ENCODE results near the gene LILRB4.
"Not testable (repeated sequence)": the region's sequence is repeated elsewhere in the genome, so short reads cannot be mapped to it uniquely, and the experiment has no call there.

LILRB4 gene

DNA sequence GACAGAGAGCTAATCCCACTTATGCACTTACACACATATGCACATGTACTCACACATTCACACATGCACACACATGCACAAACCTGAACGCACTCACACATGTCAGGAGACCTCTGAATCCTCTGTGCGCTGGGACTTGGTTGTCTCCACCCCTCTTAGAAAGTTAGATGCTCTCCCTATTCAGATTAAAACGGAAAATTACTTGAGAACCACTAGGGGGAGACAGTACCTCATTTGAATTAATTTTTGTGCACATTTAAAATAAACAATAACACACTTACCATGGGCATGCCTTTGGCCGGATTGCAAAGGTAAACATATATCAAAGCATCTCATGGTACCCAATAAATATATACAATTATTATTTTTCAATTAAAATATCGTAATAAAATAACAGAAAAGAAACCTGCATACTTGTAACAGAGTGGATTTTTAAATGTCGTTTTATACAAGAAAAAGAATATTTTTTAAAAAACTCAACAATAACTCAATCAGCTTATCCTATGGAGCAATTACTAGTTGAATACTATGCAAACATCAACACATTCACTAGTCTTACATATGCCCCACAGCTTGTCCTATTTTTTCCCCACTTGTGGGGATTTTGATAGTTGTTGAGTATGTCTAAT lies 9.5 kb upstream of the LILRB4 start:
- DNase-seq: no peak

DNA sequence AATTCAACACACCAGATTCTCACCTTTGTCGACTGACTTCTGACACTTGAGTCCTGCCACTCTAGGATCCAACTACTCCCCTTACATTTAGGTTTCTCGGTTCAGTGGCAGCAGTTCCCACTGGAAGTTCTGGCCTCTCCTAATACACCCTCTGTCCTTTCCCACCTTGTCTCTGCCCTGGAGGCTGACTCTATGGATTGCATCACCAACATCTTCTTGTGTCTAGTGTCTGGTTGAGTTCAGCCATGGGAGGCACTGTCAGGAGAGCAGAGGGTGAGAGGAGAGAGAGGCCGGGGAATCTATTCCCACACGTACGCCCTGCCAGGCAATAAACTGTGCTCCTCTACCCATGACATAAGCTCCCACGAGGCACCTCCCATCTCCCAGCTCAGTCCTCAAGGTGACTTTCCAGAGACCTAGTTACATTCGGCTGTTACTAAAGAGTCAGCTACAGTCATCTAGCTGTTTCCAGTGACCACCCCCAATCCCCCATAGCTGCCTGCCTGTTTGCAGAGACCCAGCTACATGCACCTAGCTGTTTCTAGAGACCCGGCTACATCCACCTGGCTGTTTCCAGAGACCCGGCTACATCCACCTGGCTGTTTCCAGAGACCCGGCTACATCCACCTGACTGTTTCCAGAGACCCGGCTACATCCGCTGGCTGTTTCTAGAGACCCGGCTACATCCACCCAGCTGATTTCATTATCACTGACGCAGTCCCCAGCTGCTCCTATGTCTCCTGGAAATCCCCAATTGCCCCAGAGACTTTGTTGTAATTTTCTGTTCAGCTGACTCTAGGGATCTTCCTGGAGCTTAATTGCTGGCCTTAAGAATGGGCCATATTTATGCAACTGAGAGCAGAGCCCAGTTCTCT lies 8.1 kb upstream of the LILRB4 start:
- no peak for DNase-seq

DNA sequence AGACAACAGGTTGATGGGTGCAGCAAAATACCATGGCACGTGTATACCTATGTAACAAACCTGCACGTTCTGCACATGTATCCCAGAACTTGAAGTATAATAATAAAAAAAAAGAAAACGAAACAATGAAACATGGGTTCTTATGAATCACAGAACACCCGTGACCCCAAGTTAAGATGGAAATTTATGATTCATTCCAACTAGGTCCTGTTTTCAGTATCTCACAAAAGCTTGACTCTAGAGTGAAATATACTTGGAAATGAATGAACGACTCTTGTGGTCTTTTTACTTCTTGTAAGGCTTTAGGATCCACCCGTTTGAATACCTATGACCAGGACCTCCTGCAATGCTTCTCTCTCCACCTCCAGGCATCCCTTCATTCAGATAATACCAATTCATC lies 3.5 kb upstream of the LILRB4 start:
- no peak for DNase-seq

DNA sequence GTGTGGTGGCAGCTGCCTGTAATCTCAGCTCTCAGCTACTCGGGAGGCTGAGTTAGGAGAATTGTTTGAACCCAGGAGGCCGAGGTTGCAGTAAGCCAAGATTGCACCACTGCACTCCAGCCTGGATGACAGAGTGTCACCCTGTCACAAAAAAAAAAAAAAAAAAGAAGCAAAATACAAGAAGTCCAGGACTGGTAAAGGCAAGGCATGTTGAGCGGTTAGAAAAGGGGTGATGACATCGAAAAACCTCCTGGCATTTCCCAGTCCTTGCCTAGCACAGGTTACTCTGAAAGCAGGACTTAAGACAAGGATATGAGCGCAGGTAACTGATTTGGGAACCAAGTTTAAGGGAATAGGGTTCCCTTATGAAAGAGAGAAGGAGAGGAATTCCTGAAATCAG lies 2.5 kb upstream of the LILRB4 start:
- DNase-seq: no peak

DNA sequence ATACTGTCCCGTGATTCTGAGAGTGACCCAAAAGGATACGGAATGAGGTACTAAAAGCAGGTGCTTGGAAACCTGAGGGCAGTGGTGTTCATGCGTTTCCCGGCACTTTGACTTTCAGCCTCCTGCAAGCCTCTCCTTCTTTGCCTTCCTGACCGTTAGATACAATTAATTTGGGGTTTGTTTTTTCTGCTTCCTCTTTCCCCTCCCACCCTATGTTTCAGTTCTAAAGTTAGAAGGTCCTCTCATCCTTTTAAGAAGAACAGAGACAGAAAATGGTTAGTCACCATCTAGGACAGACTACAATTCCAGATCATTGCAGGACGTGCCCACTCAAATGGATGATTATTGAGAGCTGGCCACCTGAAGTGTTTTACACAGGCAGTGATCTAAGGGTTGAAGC lies 1.8 kb upstream of the LILRB4 start:
- DNase-seq: no peak

DNA sequence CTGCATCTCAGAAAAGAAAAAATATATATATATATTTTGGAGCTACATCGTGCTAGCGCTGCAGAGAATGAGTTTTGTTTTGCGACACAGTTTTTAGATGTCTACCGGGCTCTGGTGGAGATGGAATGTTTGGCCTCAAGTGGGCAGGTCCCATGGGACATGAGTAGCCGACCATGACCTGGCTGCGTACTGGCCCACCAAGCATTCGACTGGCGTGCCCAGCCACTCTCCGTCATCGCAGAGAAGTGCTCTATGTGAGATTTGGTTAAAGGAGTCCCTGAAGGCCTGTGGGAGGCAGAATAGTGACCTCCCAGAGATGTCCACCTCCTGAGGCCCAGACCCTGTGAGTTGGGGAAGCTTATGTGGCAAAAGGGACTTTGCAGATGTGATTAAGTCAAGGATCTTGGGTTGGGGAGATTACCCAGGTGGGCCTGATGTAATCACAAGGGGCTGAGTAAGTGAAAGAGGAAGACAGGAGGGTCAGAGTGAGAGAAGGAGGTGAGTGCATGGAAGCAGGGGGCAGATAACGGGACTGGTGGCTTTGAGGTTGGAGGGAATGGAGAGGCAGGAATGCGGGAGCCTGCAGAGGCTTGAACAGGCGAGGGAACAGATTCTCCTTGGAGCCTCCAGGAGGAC lies 821 bp upstream of the LILRB4 start:
- no peak for DNase-seq

DNA sequence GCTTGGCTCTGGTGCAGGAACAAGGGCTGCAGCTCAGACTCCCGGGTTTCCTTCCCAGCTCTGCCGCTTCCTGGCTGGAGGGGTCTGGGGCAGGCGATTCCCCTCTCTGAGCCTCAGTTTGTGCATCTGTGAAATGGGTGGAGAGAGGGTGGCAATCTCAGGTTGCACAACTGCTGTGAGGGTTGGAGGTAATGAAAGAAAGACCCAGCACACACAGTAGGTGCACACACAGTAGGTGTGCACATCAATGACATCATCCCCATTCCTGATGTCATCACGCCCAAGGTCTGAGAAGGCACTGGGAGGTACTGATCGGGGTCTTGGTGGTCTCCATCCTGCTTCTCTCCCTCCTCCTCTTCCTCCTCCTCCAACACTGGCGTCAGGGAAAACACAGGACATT lies 2.7 kb downstream of the LILRB4 start:
- DNase-seq: no peak

DNA sequence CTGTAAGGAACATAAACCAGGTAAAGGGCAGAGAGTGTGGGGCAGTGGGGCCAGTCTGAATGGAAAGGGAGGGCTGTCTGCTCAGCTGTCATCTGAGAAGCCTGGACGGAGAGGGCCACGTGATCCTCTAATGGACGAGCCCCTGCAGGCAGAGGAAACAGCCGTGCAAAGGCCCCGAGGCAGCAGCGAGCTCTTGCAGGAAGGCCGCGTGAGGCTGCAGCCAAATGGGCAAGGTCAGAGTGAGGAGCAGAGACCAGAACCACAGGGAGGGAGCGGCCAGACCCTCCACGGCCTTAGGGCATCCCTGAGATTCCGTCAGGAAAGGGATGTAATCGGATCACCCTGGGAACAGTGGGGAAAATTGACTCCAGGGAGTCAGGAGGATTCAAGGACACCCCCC lies 4.4 kb downstream of the LILRB4 start:
- DNase-seq: no peak

DNA sequence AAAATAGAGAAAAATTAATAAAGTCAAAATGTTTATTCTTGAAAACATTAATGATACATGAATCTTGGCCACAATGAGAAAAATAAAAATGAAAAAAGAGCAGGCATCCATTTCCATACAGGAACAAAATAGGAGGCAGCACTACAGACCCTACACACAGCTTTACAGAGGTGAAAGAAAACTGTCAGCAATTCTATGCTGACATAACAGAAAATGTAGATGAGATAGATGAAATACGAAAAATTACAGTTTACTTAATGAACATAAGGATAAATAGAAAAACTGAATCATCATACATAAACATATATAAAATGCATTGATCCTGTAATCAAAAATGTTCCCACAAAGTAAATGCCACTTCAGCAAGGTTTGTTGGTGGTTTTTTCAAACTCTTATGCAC lies 5.6 kb downstream of the LILRB4 start:
- no peak for DNase-seq

DNA sequence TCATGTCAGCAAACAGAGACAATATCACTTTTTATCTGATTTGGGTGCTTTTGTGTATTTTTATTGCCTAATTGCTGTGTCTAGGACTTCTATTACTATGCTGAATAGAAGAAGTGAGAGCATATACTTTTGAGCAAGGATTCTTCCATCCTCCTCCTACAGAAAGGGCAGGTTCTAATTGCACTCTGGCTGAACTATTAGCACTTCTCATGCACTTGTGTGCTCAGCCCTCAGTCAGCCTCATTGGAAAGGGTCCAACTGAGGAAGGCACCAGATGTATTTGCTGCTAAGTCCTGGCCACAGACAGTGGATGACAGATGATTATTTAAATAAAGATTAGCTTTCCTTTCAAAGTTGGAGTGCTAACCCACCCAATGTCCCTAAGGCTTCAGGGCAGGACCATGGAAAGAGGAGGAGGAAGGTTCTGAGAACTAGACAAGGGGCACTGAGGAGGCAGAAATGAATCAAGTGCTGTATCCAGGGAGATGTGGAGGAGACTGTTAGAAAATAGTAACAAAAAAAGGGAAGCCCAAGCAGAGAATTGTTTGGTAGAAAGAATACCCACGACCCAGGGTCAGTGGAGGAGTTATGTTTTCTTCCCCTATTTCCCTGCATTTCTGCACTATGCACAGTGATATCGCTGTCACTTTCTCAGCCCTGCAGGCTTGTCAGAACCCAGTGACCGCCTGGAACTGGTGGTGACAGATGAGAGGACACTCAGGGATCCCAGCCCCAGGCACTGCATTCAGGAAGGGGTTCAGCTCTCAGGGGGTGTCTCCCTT lies 8.0 kb downstream of the LILRB4 start:
- no peak for DNase-seq

DNA sequence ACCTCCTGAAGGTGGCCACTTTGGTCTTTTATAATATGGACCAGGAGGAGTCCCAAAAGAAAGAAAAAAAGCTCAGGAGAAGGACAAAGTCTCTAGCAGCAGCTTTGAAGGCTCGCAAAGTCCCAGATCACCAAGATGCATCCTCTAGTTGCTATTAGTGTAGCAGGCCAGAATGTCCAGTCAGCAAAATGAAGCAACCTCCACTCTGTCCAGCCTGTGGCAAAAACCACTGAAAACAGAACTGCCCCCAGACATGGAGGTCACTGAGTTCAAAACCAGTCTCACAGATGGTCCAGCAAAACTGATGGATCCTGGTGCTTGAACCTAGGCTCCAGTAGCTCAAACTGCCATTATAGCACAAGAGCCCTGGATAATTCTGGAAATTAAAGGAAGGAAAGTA lies 10.4 kb downstream of the LILRB4 start:
- no peak for DNase-seq

DNA sequence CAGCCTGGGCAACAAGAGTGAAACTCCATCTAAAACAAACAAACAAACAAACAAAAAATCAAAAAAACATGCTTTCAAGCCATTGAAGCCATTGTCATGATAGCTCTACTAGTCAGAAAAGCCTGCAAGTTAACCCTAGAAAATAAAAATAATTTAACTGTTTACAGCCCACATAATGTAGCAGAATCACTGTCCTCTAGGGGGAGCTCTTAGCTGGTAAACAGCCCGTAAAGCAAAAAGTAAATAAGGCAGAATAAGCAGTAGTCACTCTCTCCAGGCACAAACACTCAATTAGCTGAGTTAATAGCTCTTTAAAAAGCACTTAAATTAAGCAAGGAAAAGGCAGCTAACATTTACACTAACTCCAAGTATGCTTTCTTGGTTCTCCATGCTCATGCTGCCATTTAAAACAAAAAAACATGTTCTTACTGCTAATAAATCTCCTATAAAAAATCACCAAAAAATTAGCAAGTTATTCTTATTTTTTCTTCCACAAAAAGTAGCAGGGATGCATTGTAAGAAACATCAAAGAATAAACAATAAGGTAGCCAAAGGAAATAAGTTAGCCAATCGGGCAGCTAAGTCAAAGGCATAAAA lies 11.3 kb downstream of the LILRB4 start:
- DNase-seq: no peak

DNA sequence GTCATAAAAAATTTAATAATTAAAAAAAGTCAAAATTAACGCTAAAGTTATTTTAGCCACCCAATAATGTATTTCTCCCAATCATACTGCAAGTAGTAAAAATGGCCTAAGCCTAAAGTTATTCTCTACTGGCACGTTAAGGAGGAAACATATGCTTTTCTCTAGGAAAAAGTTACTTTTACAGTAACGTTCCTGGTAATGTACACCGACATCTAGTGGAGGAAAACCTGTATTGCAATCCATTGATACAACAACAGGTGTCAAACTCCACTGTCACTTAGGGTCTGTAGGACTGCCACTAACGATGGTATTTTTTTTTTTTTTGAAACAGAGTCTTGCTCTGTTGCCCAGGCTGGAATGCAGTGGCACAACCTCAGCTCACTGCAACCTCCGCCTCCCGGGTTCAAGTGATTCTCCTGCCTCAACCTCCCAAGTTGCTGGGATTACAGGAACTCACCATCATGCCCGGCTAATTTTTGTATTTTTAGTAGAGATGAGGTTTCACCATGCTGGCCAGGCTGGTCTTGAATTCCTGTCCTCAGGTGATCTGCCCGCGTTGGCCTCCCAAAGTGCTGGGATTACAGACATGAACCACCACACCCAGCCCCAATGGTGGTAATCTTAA lies 13.5 kb downstream of the LILRB4 start:
- DNase-seq: not testable (repeated sequence)

DNA sequence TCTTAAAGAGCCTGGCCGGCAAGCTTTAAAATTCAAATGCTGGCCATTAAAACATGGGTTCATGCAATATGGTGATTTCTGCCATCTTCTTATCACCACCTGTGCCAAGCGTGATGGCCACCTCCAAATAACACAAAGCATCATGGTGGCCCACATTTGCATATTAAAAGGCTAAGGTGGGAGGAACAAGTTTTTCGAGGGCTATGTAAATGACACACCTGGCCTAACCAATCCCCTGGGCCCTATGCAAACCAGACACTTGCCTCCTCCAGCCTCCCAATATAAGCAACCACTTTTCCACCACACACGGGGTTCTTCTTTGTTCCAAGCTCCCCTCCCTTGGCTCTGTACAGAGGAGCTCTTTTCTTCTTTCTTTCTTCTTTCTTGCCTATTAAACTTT lies 14.4 kb downstream of the LILRB4 start:
- no peak for DNase-seq

DNA sequence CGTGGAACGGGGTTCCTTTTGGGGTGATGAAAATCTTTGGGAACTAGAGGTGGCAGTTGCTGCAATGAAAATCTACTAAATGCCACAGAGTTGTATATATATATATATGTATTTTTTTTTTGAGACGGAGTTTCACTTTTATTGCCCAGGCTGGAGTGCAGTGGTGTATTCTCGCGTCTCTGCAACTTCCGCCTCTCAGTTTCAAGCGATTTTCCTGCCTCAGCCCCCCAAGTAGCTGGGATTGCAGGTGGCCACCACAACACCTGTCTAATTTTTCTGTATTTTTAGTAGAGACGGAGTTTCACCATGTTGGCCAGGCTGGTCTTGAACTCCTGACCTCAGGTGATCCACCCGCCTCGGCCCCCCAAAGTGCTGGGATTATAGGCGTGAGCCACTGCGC lies 18.8 kb downstream of the LILRB4 start:
- DNase-seq: not testable (repeated sequence)

DNA sequence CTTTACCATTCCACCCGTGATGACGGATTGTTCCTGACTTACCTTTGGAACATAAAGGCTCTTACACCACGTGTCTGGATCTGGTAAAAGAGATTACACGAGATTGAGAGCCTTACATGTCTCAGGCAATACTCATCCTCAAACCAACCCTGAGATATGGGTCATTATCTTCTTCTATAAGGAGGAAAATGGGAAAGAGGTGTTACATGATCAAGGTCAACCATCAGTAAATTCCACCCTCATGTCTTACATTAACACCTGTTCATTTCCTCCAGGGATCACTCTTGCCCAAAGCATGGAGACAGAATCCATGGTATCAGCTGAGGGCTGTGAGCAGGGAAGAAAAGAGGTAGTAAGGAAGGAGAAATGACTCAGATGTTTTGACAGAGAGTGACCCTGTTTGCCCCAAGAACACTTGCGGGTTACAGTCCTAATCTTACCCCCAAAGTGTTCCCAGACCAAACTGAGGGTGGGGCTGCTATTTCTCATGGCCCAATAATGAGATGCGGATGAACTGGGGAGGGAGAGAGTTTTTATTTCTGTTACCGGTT lies 19.6 kb downstream of the LILRB4 start:
- DNase-seq: no peak

DNA sequence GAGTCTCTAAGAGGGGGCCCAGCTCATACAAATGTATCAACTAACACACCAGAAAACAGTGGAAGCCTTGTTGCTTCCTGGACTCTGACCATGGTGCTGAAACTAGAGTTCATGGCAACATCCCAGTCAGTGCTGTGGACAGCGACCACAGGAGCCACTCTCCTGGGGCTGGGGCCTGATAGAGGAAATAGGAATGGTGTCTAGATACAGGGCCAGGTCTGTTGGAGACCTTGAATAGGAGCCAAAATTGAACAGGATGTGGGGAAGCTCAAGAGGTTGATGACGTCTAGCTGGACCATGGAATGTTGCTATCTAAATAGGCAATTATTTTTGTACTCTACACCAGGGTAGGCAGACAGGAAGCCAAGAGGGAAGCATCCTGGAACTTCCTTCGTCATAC lies 21.7 kb downstream of the LILRB4 start:
- no peak for DNase-seq

DNA sequence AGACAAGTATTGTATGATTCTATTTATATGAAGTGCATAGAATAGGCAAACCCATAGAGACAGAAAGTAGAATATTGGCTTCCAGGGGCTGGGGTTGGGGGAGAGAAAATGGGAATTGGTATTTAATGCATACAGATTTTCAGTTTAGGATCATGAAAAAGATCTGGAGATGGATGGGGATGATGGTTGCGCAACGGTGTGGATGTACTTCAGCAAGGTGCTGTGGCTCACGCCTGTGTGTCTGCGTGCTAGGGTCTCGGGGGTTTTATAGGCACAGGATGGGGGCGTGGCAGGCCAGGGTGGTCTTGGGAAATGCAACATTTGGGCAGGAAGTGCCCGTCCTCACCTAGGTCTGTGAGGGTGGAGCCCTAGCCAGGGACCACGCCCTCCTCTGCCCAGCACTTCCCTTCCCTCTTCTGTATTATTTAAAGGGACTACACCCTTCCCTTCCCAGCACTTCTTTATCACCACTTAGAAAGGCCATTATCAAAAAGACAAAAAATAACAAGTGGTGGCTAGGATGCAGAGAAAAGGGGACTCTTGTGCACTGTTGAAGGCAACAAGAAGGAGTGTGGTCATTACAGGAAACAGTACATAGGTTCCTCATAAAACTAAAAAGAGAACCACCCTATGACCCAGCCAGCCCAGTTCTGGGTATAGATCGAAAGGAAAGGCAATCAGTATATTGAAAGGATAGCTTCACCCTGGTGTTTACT lies 29.0 kb downstream of the LILRB4 start:
- no peak for DNase-seq

DNA sequence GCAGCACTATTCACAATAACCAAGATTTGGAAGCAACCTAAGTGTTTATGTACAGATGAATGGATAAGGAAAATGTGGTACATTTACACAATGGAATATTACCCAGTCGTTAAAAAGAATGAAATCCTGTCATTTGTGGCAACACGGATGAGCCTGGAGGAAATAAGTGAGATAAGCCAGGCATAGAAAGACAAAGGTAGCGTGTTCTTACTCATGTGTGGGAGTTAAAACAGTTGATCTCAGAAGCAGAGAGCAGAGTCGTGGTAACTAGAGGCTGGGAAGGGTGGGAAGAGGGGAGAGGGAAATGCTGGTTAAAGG lies 29.5 kb downstream of the LILRB4 start:
- no peak for DNase-seq

DNA sequence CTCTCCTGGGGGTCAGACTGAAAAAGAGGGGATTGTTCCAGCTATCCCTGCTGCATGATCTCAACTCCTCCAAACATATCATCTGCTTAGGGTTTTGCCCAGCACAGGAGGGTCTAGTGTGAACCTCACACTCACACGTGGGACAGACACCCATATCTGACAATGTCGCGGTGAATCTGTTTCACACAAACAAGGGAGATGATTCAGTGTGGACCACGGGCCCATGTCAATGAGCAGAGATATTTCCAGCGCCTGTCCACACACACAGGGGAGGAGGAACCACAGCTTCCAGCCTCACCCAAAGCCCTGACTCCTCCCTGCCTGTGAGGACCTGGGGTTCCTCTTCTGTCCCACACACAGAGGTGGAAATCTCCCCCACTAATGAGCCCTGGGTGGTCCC lies 31.9 kb downstream of the LILRB4 start:
- DNase-seq: no peak

DNA sequence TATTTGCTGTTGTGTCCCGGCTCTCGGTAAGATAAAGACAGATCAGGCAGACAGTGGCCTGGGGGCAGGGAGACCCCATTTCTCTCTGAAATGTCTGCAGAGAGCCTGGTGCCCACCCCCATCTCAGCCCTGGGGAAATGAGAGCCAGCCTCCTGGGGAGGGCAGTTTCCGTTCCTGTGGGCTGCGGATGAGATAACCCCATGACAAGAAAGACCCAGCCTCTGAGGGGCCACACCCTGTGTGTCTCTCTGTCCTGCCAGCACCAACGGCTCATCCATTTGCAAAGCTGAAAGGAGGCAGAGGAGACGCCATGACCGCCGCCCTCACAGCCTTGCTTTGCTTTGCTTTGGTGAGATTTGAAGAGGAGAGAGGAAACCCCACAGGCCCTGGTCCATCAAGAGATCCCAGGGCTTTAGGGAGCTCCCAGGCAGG lies 33.3 kb downstream of the LILRB4 start:
- no peak for DNase-seq

DNA sequence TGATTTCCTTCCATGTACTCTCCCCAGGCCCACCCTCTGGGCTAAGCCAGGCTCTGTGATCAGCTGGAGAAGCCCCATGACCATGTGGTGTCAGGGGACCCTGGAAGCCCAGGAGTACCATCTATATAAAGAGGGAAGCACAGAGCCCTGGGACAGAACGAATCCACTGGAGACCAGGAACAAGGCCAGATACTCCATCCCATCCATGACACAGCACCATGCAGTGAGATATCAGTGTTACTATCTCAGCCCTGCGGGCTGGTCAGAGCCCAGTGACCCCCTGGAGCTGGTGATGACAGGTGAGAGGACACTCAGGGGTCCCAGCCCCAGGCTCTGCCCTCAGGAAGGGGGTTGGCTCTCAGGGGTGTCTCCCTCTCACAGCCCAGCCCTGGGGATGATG lies 34.0 kb downstream of the LILRB4 start:
- DNase-seq: no peak
